Measurements from ENCODE around the gene ANGPTL2. TPM values are rescaled to one million over a fixed set of nuclear protein-coding genes. Genes with fewer than 3 reads are reported as not detected.

Gene ANGPTL2
- total and polyA plus RNA-seq, 2 of the 4 experiments (the other 2 are of a cell fraction): 9.5 to 25.1 TPM

- no peak overlapping the region for H2AFZ ChIP-seq (replicated peaks; ENCODE audit: low read length, poor library complexity)
- no peak overlapping the region for H4K91ac ChIP-seq (ENCODE audit: insufficient read depth, low read depth, low read length)
- no peak overlapping the region for H3K18ac ChIP-seq (ENCODE audit: low read depth, low read length)
- no peak overlapping the region for H3K23ac ChIP-seq (ENCODE audit: low read depth, low read length)
- H2AK5ac ChIP-seq (ENCODE audit: low read depth, low read length): no peak overlapping the region
- H3K4ac ChIP-seq (ENCODE audit: low read depth, low read length): no peak overlapping the region
- no peaks in the 10 kb centered on the region for H4K20me1 ChIP-seq (ENCODE audit: insufficient read depth, low read length)
- TF ChIP-seq NFE2L2 (IDR thresholded peaks at IDR 0.05; ENCODE audit: low read depth, low read length): no peak
- no peak for TF ChIP-seq RCOR1 (IDR thresholded peaks at IDR 0.05; ENCODE audit: insufficient replicate concordance, low read length)
- TF ChIP-seq CEBPB (IDR thresholded peaks at IDR 0.05; ENCODE audit: low read depth, low read length): no peak
- no peak for TF ChIP-seq ELK1 (IDR thresholded peaks at IDR 0.05; ENCODE audit: borderline replicate concordance, low read depth, low read length)
- no peak for TF ChIP-seq USF2 (IDR thresholded peaks at IDR 0.05; ENCODE audit: low read depth, low read length)
- TF ChIP-seq CHD1 (IDR thresholded peaks at IDR 0.05; ENCODE audit: low read depth, low read length): no peak
- H3K9me3 ChIP-seq (ENCODE audit: control insufficient read depth, insufficient read depth, low read length): no peaks in the 10 kb centered on the region
- H4K5ac ChIP-seq (ENCODE audit: low read depth, low read length): no peak overlapping the region
- H2BK15ac ChIP-seq (ENCODE audit: low read depth, low read length): no peak overlapping the region
- no peak overlapping the region for H3K27ac ChIP-seq (ENCODE audit: insufficient read depth, low read length)
- H3K79me1 ChIP-seq (ENCODE audit: low read depth in 1 of 2, low read length in 2 of 2): no peaks in the 10 kb centered on the region; a peak in 1 of 4 replicates
- ATAC-seq (ENCODE audit: low read depth) (no peak), DNase-seq (no peak)
- no peak overlapping the region for H2BK120ac ChIP-seq (ENCODE audit: low read depth, low read length)
- H3K36me3 ChIP-seq (ENCODE audit: control insufficient read depth, insufficient read depth, low read length): no peaks in the 10 kb centered on the region
- intact Hi-C loops (cut with micrococcal nuclease) (no loop called here), in situ Hi-C loops (cut with MboI; ENCODE audit: low sequenced_read_pairs) (no loop called here), dilution Hi-C loops (cut with HindIII; ENCODE audit: low sequenced_read_pairs, unreplicated experiment) (no loop called here)
- H4K8ac ChIP-seq (ENCODE audit: low read depth in 2 of 2, low read length in 2 of 2): no peak overlapping the region
- H2AK9ac ChIP-seq (replicated peaks; ENCODE audit: low read depth, low read length, poor library complexity): no peak overlapping the region
- H3K4me3 ChIP-seq (ENCODE audit: insufficient read depth, low read depth, low read length): no peak overlapping the region
- H3K4me2 ChIP-seq (ENCODE audit: low read depth, low read length): no peak overlapping the region
- no TSS peak for BruUV-seq (replicated peaks)
- H3K14ac ChIP-seq (replicated peaks; ENCODE audit: low read depth, low read length): no peak overlapping the region
- peaks cover 12% of the 10 kb centered on the region for H3K4me1 ChIP-seq (ENCODE audit: control insufficient read depth, insufficient read depth, low read length)
- no peak overlapping the region for H3K56ac ChIP-seq (ENCODE audit: extremely low read depth, insufficient read depth, low read length)
- ChIA-PET POLR2A (ENCODE audit: unreplicated experiment) (no interaction called here), CTCF (no interaction called here)
- no CpG with 5 or more reads among the region's 2 CpGs for WGBS, 2 experiments (ENCODE audit: extremely low coverage in 2 of 2, insufficient read length in 1 of 2)
- peaks cover 17% of the 10 kb centered on the region for H3K9me1 ChIP-seq (ENCODE audit: insufficient read depth, low read length)
- H3K27me3 ChIP-seq (ENCODE audit: control insufficient read depth, insufficient read depth, low read length): no peaks in the 10 kb centered on the region
- H2BK5ac ChIP-seq (ENCODE audit: low read depth, low read length, poor library complexity, severe bottlenecking): no peak overlapping the region
- no peak overlapping the region for H2BK20ac ChIP-seq (ENCODE audit: low read depth, low read length)
- no peak overlapping the region for H3K9ac ChIP-seq (ENCODE audit: low read depth, low read length)
Measured at GRCh38 chr9:127064335-127064734, 58.1 kb downstream of the ANGPTL2 start.
